ENCODE data around the gene SETBP1.

- TF ChIP-seq POLR2AphosphoS5 (IDR thresholded peaks at IDR 0.05; ENCODE audit: low read depth, low read length) (no peak), POLR2A (IDR thresholded peaks at IDR 0.05; ENCODE audit: low read depth, low read length) (no peak)
These were observed 175.0 kb downstream of the SETBP1 start for GRCh38 chr18:44855681-44856080.
